SKM-1 (cell line): ENCODE measurements around the gene PLK5.

Source experiments
- DNase-seq: peaks from one replicate; lab custom pipeline; 2025; ENCODE audit not compliant: unreplicated experiment; lab: John Stamatoyannopoulos, UW

The PLK5 gene

GRCh38 chr19:1576242-1577089 lies 52.6 kb downstream of the PLK5 start:
- DNase-seq: no peak

- no peak for DNase-seq
These were observed 53.4 kb downstream of the PLK5 start for GRCh38 chr19:1577090-1577928.

- DNase-seq: no peak
These were observed 54.2 kb downstream of the PLK5 start for GRCh38 chr19:1577929-1578618.

GRCh38 chr19:1579222-1579621 lies 55.3 kb downstream of the PLK5 start:
- no peak for DNase-seq

GRCh38 chr19:1580382-1580781 lies 56.5 kb downstream of the PLK5 start:
- DNase-seq: no peak

GRCh38 chr19:1580957-1581356 lies 57.1 kb downstream of the PLK5 start:
- DNase-seq: no peak

GRCh38 chr19:1582201-1582600 lies 58.3 kb downstream of the PLK5 start:
- no peak for DNase-seq

GRCh38 chr19:1584500-1585242 lies 60.8 kb downstream of the PLK5 start:
- no peak for DNase-seq

- no peak for DNase-seq
These were observed 61.3 kb downstream of the PLK5 start for GRCh38 chr19:1585243-1585580.
